ENCODE data around the gene VEPH1.

- TF ChIP-seq CTCF (IDR thresholded peaks at IDR 0.05) (no peak), EP300 (IDR thresholded peaks at IDR 0.05) (no peak), POLR2A (IDR thresholded peaks at IDR 0.05) (no peak)
Measured at GRCh38 chr3:157384031-157384430, 119.2 kb downstream of the VEPH1 start.

All from tibial nerve (tissue), 4 donors.